Thoracic aorta endothelial cell (primary cell): Measurements from ENCODE around the gene GTPBP2. TPM values are rescaled to one million over a fixed set of nuclear protein-coding genes. Genes with fewer than 3 reads are reported as not detected.

ENCODE experiments used
- total RNA-seq: library from RNA; depleted of rRNA; stranded (reverse); fragments of >200 nt; gene quantifications from 2 replicates; pipeline ENCODE4 v1.2.3, GENCODE V29; 2012

The GTPBP2 gene
- total RNA-seq = 45.5 and 49.5 TPM in 2 replicates

GRCh38 chr6:43629104-43629504 lies at the start of gene GTPBP2:
GTPBP2 (minus strand) TSS chr6:43629264; CDS start chr6:43629162, 102 bp downstream.

GRCh38 chr6:43644940-43645612 lies 16.0 kb upstream of the GTPBP2 start, which contains the start of gene RSPH9:
RSPH9 (plus strand) TSS chr6:43645036; CDS start chr6:43645099, 63 bp downstream.

GRCh38 chr6:43635387-43636307 lies 6.6 kb upstream of the GTPBP2 start, which contains the start of gene MAD2L1BP:
MAD2L1BP (plus strand) TSS chr6:43635840; CDS start chr6:43635876, 36 bp downstream.

GRCh38 chr6:43575772-43576551 lies 53.1 kb downstream of the GTPBP2 start, which contains the start of the genes POLH and XPO5:
POLH (plus strand) TSS chr6:43576185; CDS start chr6:43582320, 6,135 bp downstream.
XPO5 (minus strand) TSS chr6:43576038; CDS start chr6:43575864, 174 bp downstream.

Other genes starting within 250 kb of the GTPBP2 start
- gene ABCC10, start 201.7 kb downstream of the GTPBP2 start, total RNA-seq = 21.7 and 22.8 TPM in 2 replicates
- 0.22 and 0.27 TPM in 2 replicates for gene DLK2, start 173.7 kb downstream of the GTPBP2 start, total RNA-seq
- gene TJAP1, start 151.7 kb downstream of the GTPBP2 start, total RNA-seq = 12.6 and 15.6 TPM in 2 replicates
- gene LRRC73, start 118.9 kb downstream of the GTPBP2 start, total RNA-seq = 0.27 TPM in 1 of 2 replicates, not detected in the other
- 76.7 and 83.6 TPM in 2 replicates for gene YIPF3, start 112.3 kb downstream of the GTPBP2 start, total RNA-seq
- 40.2 and 41.1 TPM in 2 replicates for gene POLR1C, start 112.2 kb downstream of the GTPBP2 start, total RNA-seq
- gene XPO5, start 53.2 kb downstream of the GTPBP2 start, total RNA-seq = 55.5 and 56.4 TPM in 2 replicates
- 41.5 and 42.6 TPM in 2 replicates for gene POLH, start 53.1 kb downstream of the GTPBP2 start, total RNA-seq
- 30.9 and 37.6 TPM in 2 replicates for gene MAD2L1BP, start 6.6 kb upstream of the GTPBP2 start, total RNA-seq
- 0.14 and 0.27 TPM in 2 replicates for gene RSPH9, start 15.8 kb upstream of the GTPBP2 start, total RNA-seq
- gene MRPS18A, start 58.5 kb upstream of the GTPBP2 start, total RNA-seq = 34.0 and 36.7 TPM in 2 replicates
- 12.8 and 16.4 TPM in 2 replicates for gene VEGFA, start 140.9 kb upstream of the GTPBP2 start, total RNA-seq